H1 (cell line): ENCODE measurements around the gene GTF2A1. TPM values are rescaled to one million over a fixed set of nuclear protein-coding genes. Genes with fewer than 3 reads are reported as not detected.

Experiments used
- CTCF ChIA-PET: fragments of 300-600 bp; sonication (Branson Sonifier 250); formaldehyde crosslinking; loops from one replicate; lab custom pipeline; 2021; ENCODE audit not compliant: partially characterized antibody; lab: Charles Lee
- POLR2A ChIA-PET: fragments of 300-600 bp; sonication (Branson Sonifier 250); formaldehyde crosslinking; loops from one replicate; lab custom pipeline; 2021; ENCODE audit warnings: inconsistent platforms; ENCODE audit not compliant: partially characterized antibody; lab: Charles Lee
- DNase-seq, 2 experiments: peaks; one replicate each; pipeline versions ENCODE4 v3.0.0 to v3.0.0-alpha.2; 2010 to 2022; ENCODE audit warnings: low spot score in 2 of 2, low read depth in 1 of 2, mixed read lengths in 1 of 2
- FAIRE-seq: peaks from 2 replicates; lab custom pipeline; 2011; peaks lifted over from hg19 to GRCh38; lab: Jason Lieb, UNC
- H2AFZ ChIP-seq: 2 replicates; pipeline ENCODE4 v1.8.1; 2012; ENCODE audit warnings: low read length, inconsistent platforms
- H2AK5ac ChIP-seq: 2 replicates; pipeline ENCODE4 v1.6.1; 2013; ENCODE audit warnings: low read depth, low read length
- H2BK120ac ChIP-seq: replicated peaks from 2 replicates; pipeline ENCODE3; 2013; ENCODE audit warnings: low read depth, low read length, inconsistent platforms
- H2BK12ac ChIP-seq: 2 replicates; pipeline ENCODE4 v1.6.1; 2013; ENCODE audit warnings: low read depth, low read length
- H2BK15ac ChIP-seq: 2 replicates; pipeline ENCODE4 v1.6.1; 2013; ENCODE audit warnings: low read length
- H2BK20ac ChIP-seq: 2 replicates; pipeline ENCODE4 v1.6.1; 2013; ENCODE audit warnings: low read length
- H2BK5ac ChIP-seq: 2 replicates; pipeline ENCODE4 v1.6.1; 2013; ENCODE audit warnings: low read depth, low read length
- H3K14ac ChIP-seq: 2 replicates; pipeline ENCODE4 v1.6.1; 2013; ENCODE audit warnings: inconsistent platforms; ENCODE audit not compliant: insufficient read length
- H3K18ac ChIP-seq: 2 replicates; pipeline ENCODE4 v1.6.1; 2013; ENCODE audit warnings: low read length; ENCODE audit errors: extremely low read depth
- H3K23ac ChIP-seq: 2 replicates; pipeline ENCODE4 v1.6.1; 2013; ENCODE audit warnings: inconsistent platforms; ENCODE audit not compliant: insufficient read length
- H3K23me2 ChIP-seq: 2 replicates; pipeline ENCODE4 v1.6.1; 2013; ENCODE audit warnings: low read depth, low read length
- H3K27ac ChIP-seq: 2 replicates; pipeline ENCODE4 v1.6.1; 2011; ENCODE audit warnings: low read depth, low read length, inconsistent platforms
- H3K27me3 ChIP-seq, 4 experiments: replicated peaks in 1 of 4; 1 replicate in 1 of 4; 2 replicates in 3 of 4; pipeline versions ENCODE4 v1.6.1 to v1.8.1; 2011 to 2013; ENCODE audit warnings: low read length in 3 of 4, mild to moderate bottlenecking in 3 of 4, inconsistent platforms in 2 of 4, mixed read lengths in 2 of 4, moderate library complexity in 1 of 4; ENCODE audit not compliant: control insufficient read depth in 3 of 4, insufficient read depth in 3 of 4; ENCODE audit errors: extremely low read depth in 1 of 4
- H3K36me3 ChIP-seq, 4 experiments: 2 replicates each; pipeline versions ENCODE4 v1.6.1 to v1.8.1; 2011 to 2013; ENCODE audit warnings: mild to moderate bottlenecking in 4 of 4, low read length in 3 of 4, moderate library complexity in 2 of 4, control low read depth in 1 of 4, inconsistent platforms in 1 of 4; ENCODE audit not compliant: insufficient read depth in 4 of 4, control insufficient read depth in 2 of 4
- H3K4ac ChIP-seq: replicated peaks from 2 replicates; pipeline ENCODE3; 2013; ENCODE audit warnings: low read length, low read depth, mixed read lengths, inconsistent platforms; ENCODE audit not compliant: insufficient read length
- H3K4me1 ChIP-seq, 4 experiments: replicated peaks in 1 of 4; 1 replicate in 1 of 4; 2 replicates in 3 of 4; pipeline versions ENCODE4 v1.6.1 to v1.8.1; 2011 to 2013; ENCODE audit warnings: low read length in 3 of 4, inconsistent platforms in 2 of 4, mixed read lengths in 1 of 4; ENCODE audit not compliant: insufficient read depth in 4 of 4, control insufficient read depth in 3 of 4
- H3K4me2 ChIP-seq, 2 experiments: 2 replicates each; pipeline versions ENCODE4 v1.6.1 to v1.8.1; 2011 to 2013; ENCODE audit warnings: low read depth in 2 of 2, low read length in 2 of 2, control low read depth in 1 of 2, inconsistent platforms in 1 of 2, mild to moderate bottlenecking in 1 of 2; ENCODE audit not compliant: insufficient read depth in 1 of 2
- H3K4me3 ChIP-seq, 4 experiments: fragments of 200-600, 300-600 bp in 1 of 4; sonication (generic), shearing (Covaris generic), sonication (Bioruptor Twin) in 1 of 4; 2 replicates each; pipeline versions ENCODE4 v1.5.1 to v1.8.1; 2011 to 2016; ENCODE audit warnings: low read length in 4 of 4, low read depth in 3 of 4, control low read depth in 2 of 4, inconsistent platforms in 2 of 4, mild to moderate bottlenecking in 2 of 4, mixed read lengths in 1 of 4, moderate library complexity in 1 of 4; ENCODE audit not compliant: insufficient read depth in 2 of 4; ENCODE audit errors: extremely low read depth in 1 of 4
- H3K56ac ChIP-seq: replicated peaks from 2 replicates; pipeline ENCODE3; 2013; ENCODE audit warnings: low read depth, mild to moderate bottlenecking, mixed read lengths, low read length, inconsistent platforms; ENCODE audit not compliant: insufficient read length
- H3K79me1 ChIP-seq: 2 replicates; pipeline ENCODE4 v1.6.1; 2013; ENCODE audit warnings: low read depth, low read length, control low read depth
- H3K79me2 ChIP-seq, 2 experiments: 2 replicates each; pipeline versions ENCODE4 v1.6.1 to v1.8.1; 2012 to 2013; ENCODE audit warnings: low read length in 2 of 2, mild to moderate bottlenecking in 2 of 2, inconsistent platforms in 1 of 2; ENCODE audit not compliant: insufficient read depth in 2 of 2, control insufficient read depth in 1 of 2
- H3K9ac ChIP-seq, 4 experiments: replicated peaks in 1 of 4; 1 replicate in 1 of 4; 2 replicates in 3 of 4; pipeline versions ENCODE4 v1.6.1 to v1.8.1; 2011 to 2013; ENCODE audit warnings: low read depth in 3 of 4, low read length in 3 of 4, control low read depth in 2 of 4, mild to moderate bottlenecking in 2 of 4, moderate library complexity in 2 of 4, inconsistent platforms in 1 of 4; ENCODE audit errors: extremely low read depth in 1 of 4
- H3K9me3 ChIP-seq, 2 experiments: 2 replicates each; pipeline versions ENCODE4 v1.6.1 to v1.8.1; 2012 to 2013; ENCODE audit warnings: mild to moderate bottlenecking in 2 of 2, moderate library complexity in 2 of 2, control low read depth in 1 of 2, inconsistent platforms in 1 of 2, low read depth in 1 of 2, low read length in 1 of 2, mixed read lengths in 1 of 2; ENCODE audit not compliant: insufficient read depth in 2 of 2
- H4K20me1 ChIP-seq, 2 experiments: replicated peaks in 1 of 2; 2 replicates each; pipeline versions ENCODE3 to v1.8.1; 2011 to 2013; ENCODE audit warnings: inconsistent platforms in 2 of 2, low read length in 2 of 2, mild to moderate bottlenecking in 1 of 2; ENCODE audit not compliant: insufficient read depth in 2 of 2, control insufficient read depth in 1 of 2
- H4K5ac ChIP-seq: 2 replicates; pipeline ENCODE4 v1.6.1; 2013; ENCODE audit warnings: low read length, low read depth, mixed read lengths, inconsistent platforms; ENCODE audit not compliant: insufficient read length
- H4K8ac ChIP-seq: 2 replicates; pipeline ENCODE4 v1.8.0; 2013; ENCODE audit warnings: mild to moderate bottlenecking, moderate library complexity, low read length, inconsistent platforms; ENCODE audit not compliant: insufficient read depth; ENCODE audit errors: extremely low read depth
- H4K91ac ChIP-seq: replicated peaks from 2 replicates; pipeline ENCODE3; 2013; ENCODE audit warnings: low read length, mixed read lengths, inconsistent platforms; ENCODE audit not compliant: insufficient read length
- BCL11A ChIP-seq, 2 experiments: IDR thresholded peaks; one replicate each; pipeline ENCODE4 v1.6.1; 2011; ENCODE audit warnings: low read depth in 2 of 2, low read length in 2 of 2, mild to moderate bottlenecking in 2 of 2
- GABPA ChIP-seq: IDR thresholded peaks from 2 replicates; pipeline ENCODE4 v1.6.1; 2011; ENCODE audit warnings: mild to moderate bottlenecking, low read length, moderate library complexity, borderline replicate concordance; ENCODE audit not compliant: insufficient read depth
- HDAC6 ChIP-seq: IDR thresholded peaks from one replicate; pipeline ENCODE4 v1.7.1; 2012; ENCODE audit warnings: low read depth, mild to moderate bottlenecking, inconsistent platforms, low read length, moderate library complexity
- JUN ChIP-seq: IDR thresholded peaks from 2 replicates; pipeline ENCODE4 v1.6.1; 2011; ENCODE audit warnings: low read depth, mild to moderate bottlenecking, improper control_type of control experiment, low read length
- MAX ChIP-seq: IDR thresholded peaks from 2 replicates; pipeline ENCODE4 v1.6.1; 2012; ENCODE audit warnings: inconsistent platforms
- PHF8 ChIP-seq: fragments of 200-600 bp; sonication (generic); conservative IDR thresholded peaks from 2 replicates; pipeline ENCODE4 v1.7.1; 2012; ENCODE audit warnings: low read depth, mild to moderate bottlenecking, inconsistent platforms, low read length, moderate library complexity
- POLR2A ChIP-seq, 2 experiments: IDR thresholded peaks; 1 replicate in 1 of 2; 2 replicates in 1 of 2; pipeline ENCODE4 v1.6.1; 2011; ENCODE audit warnings: low read depth in 2 of 2, low read length in 2 of 2, mild to moderate bottlenecking in 2 of 2; ENCODE audit errors: control extremely low read depth in 1 of 2
- SIN3A ChIP-seq, 2 experiments: IDR thresholded peaks in 1 of 2; conservative IDR thresholded peaks in 1 of 2; 2 replicates each; pipeline ENCODE4 v1.6.1; 2011 to 2012; ENCODE audit warnings: low read length in 2 of 2, improper control_type of control experiment in 1 of 2, low read depth in 1 of 2, mild to moderate bottlenecking in 1 of 2
- SIX5 ChIP-seq: IDR thresholded peaks from 2 replicates; pipeline ENCODE4 v1.6.1; 2011; ENCODE audit warnings: mild to moderate bottlenecking, low read depth, low read length
- SUZ12 ChIP-seq: fragments of 200-600 bp; sonication (generic); IDR thresholded peaks from 2 replicates; pipeline ENCODE4 v1.6.1; 2012; ENCODE audit warnings: mild to moderate bottlenecking, inconsistent platforms, low read length, moderate library complexity, mixed read lengths
- TAF7 ChIP-seq: optimal IDR thresholded peaks from 2 replicates; pipeline ENCODE3; 2011; ENCODE audit warnings: low read depth, mild to moderate bottlenecking, inconsistent platforms, low read length, moderate library complexity, borderline replicate concordance
- WGBS, 2 experiments: shearing (Covaris generic) in 1 of 2; methylation state at CpG; one replicate each; pipeline versions ENCODE4 v1.1.6 to v1.1.7; 2013 to 2015; ENCODE audit warnings: low lambda C conversion rate in 2 of 2, mixed read lengths in 2 of 2, inconsistent platforms in 1 of 2, low coverage in 1 of 2, missing lambda C conversion rate in 1 of 2; ENCODE audit not compliant: insufficient replicate concordance in 2 of 2, insufficient coverage in 1 of 2, insufficient read length in 1 of 2; ENCODE audit errors: extremely low coverage in 1 of 2, missing lambda C conversion rate in 1 of 2; 5-methylcytosine and 5-hydroxymethylcytosine counted together
- polyA plus RNA-seq, 7 experiments: library from polyadenylated mRNA; depleted of rRNA in 3 of 7; stranded (reverse) in 5 of 7; unstranded in 2 of 7; fragments of >200 nt in 5 of 7; fragments of 200-250 nt in 2 of 7; gene quantifications; 1 replicate in 5 of 7; 2 replicates in 1 of 7; 4 replicates in 1 of 7; pipeline versions ENCODE4 v1.2.1 to v1.2.3, GENCODE V29; 2011 to 2013; ENCODE audit warnings: missing spikeins in 2 of 7, mixed read lengths in 2 of 7
- total RNA-seq: library from RNA; stranded (reverse); fragmentation: NEBNext Ultra II Directional; extraction: Animal tissue kit (Norgen Biotek cat#: 25700); gene quantifications from 2 replicates; pipeline ENCODE4 v1.2.1, GENCODE V29; 2021
- TF ChIP-seq, protein P1 (sequence below): IDR thresholded peaks from 2 replicates; pipeline ENCODE4 v1.6.1; 2012; ENCODE audit warnings: low read length, inconsistent platforms

Gene GTF2A1
- total and polyA plus RNA-seq, 2 of the 8 experiments (the other 6 are each of a cell fraction or from before 2014, with no cell fraction given): 24.1 to 57.8 TPM

- H2BK20ac ChIP-seq: no peak overlapping the region
- H2BK15ac ChIP-seq: no peak overlapping the region
- no peak overlapping the region for H2BK5ac ChIP-seq
- H3K79me1 ChIP-seq: no peaks in the 10 kb centered on the region
- no peak overlapping the region for H2BK12ac ChIP-seq
- H3K18ac ChIP-seq: no peak overlapping the region
- no peaks in the 10 kb centered on the region for H3K79me2 ChIP-seq
- DNase-seq: no peak
- H3K4me3 ChIP-seq: no peak overlapping the region
- no peak overlapping the region for H2AK5ac ChIP-seq
- H3K4ac ChIP-seq: no peak overlapping the region
- H3K9ac ChIP-seq: no peak overlapping the region
- no peak overlapping the region for H4K5ac ChIP-seq
- no peaks in the 10 kb centered on the region for H3K36me3 ChIP-seq
- no peak overlapping the region for H4K91ac ChIP-seq
- H3K9me3 ChIP-seq: no peaks in the 10 kb centered on the region
- H3K4me1 ChIP-seq: no peaks in the 10 kb centered on the region
- H3K14ac ChIP-seq: no peak overlapping the region
- no peaks in the 10 kb centered on the region for H4K20me1 ChIP-seq
- H4K8ac ChIP-seq: no peak overlapping the region
- H2BK120ac ChIP-seq: no peak overlapping the region
- H2AFZ ChIP-seq: no peak overlapping the region
- WGBS, 2 experiments: 94% methylated on average over 2 of the region's 2 CpGs; no CpG with 5 or more reads in 1 of the 2 experiments
- no peak overlapping the region for H3K27ac ChIP-seq
- H3K27me3 ChIP-seq: no peaks in the 10 kb centered on the region
- no peaks in the 10 kb centered on the region for H3K23me2 ChIP-seq
- H3K23ac ChIP-seq: no peak overlapping the region
- FAIRE-seq: no peak
- ChIA-PET CTCF (interaction anchor here (0.8 to 6.9 kb wide), 2 partner anchors 11 to 22 kb away, joined by 5 to 36 read pairs; no protein-coding TSS in a partner anchor), POLR2A (no interaction called here)
- no peak overlapping the region for H3K56ac ChIP-seq
- H3K4me2 ChIP-seq: no peak overlapping the region
- TF ChIP-seq PHF8 (no peak), SIX5 (no peak), SIN3A (conservative IDR thresholded peaks at IDR 0.05 in 1 of 2, IDR thresholded peaks at IDR 0.05 in 1 of 2; ENCODE audit: low read depth in 1 of 2, low read length in 2 of 2) (no peak), TAF7 (no peak), MAX (no peak), BCL11A (IDR thresholded peaks at IDR 0.05; ENCODE audit: low read depth in 2 of 2, low read length in 2 of 2) (no peak), SUZ12 (no peak), JUN (no peak), GABPA (no peak), POLR2A (IDR thresholded peaks at IDR 0.05; ENCODE audit: control extremely low read depth in 1 of 2, low read depth in 2 of 2, low read length in 2 of 2) (no peak), HDAC6 (no peak)
- TF ChIP-seq, protein P1, sequence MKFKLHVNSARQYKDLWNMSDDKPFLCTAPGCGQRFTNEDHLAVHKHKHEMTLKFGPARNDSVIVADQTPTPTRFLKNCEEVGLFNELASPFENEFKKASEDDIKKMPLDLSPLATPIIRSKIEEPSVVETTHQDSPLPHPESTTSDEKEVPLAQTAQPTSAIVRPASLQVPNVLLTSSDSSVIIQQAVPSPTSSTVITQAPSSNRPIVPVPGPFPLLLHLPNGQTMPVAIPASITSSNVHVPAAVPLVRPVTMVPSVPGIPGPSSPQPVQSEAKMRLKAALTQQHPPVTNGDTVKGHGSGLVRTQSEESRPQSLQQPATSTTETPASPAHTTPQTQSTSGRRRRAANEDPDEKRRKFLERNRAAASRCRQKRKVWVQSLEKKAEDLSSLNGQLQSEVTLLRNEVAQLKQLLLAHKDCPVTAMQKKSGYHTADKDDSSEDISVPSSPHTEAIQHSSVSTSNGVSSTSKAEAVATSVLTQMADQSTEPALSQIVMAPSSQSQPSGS: no peak
Observed at GRCh38 chr14:81141426-81141825, 79.3 kb downstream of the GTF2A1 start.
